GM21526 (cell line): ENCODE data around the gene PCOLCE2.

Source experiments
- ATAC-seq: cut with Tn5 transposase; IDR thresholded peaks from one replicate; pipeline ENCODE4 v1.9.1; 2021; ENCODE audit warnings: moderate library complexity; ENCODE audit not compliant: unreplicated experiment, low FRiP score

Gene PCOLCE2

DNA sequence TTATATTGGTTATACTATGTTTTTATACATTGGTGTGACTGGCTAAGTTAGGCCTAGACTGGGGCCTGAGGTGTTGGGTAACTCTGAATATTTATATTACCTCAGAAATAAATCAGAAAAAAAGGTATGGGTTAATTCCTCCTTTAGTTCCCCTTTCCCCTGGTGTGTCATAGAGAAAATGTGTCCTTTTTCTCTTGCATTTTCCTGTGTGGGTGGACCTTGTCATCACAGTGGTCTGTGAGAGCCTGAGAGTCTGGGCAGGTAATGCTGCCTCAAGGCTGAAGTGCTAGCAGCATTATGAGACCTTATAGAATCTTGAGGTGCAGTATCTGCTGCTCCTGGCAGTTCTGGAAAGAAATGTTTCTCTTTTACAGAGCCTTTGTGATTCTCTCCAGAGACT lies 69.7 kb downstream of the PCOLCE2 start:
- no peak for ATAC-seq

DNA sequence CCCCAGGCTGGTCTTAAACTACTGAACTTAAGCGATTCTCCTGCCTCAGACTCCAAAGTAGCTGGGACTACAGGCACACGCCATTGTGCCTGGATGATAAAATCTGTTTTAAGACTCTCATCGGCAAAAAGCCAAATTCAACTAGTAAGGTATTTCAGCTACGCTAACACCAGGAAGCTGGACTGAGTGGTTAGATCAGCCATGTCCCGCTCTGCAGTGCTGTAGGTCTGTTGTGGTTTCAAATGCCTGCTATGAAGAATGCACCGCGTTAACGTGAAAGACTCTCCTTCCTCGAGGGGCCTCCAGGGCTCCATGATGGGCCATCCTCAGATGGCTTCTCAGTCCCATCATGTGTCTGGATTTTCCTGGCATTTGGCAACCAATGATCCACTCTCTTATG lies 70.2 kb downstream of the PCOLCE2 start:
- ATAC-seq: no peak

DNA sequence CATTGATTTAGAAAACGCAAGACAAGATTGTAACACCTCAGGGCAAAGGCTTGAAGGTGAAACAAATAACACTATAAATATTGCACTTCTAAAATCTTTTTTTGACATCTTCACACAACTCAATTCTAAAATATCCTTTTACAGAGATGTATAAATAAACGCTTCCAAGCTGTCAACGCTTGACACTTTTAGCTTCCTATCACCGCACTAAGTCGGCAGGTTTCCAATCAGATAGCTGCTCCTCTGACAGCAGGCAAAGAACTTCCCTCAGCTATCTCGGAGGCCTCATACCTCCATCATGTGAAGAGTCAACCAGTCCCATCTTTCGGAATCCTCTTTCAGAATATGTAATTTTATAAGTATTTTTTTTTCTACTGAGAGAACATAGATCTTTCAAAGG lies 71.0 kb downstream of the PCOLCE2 start:
- ATAC-seq: no peak

DNA sequence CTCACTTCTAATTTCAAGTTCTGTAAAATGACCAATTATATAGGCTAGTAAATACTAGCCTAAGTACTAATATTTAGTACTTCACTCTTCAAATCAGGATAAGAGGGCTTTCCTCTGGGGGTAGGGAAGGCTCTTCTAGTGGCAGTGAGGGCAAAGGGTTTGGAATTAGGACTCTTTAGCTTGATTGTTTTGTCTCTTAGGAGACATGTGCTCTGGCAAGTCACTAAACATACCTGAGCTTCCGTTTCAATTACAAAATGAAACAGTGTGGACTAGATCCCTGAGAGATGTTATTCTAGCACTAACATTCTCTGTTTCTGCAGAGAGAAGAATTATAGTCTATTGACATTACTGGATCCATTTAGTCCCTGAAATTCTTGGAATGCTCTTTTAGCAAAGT lies 71.5 kb downstream of the PCOLCE2 start:
- ATAC-seq: no peak

DNA sequence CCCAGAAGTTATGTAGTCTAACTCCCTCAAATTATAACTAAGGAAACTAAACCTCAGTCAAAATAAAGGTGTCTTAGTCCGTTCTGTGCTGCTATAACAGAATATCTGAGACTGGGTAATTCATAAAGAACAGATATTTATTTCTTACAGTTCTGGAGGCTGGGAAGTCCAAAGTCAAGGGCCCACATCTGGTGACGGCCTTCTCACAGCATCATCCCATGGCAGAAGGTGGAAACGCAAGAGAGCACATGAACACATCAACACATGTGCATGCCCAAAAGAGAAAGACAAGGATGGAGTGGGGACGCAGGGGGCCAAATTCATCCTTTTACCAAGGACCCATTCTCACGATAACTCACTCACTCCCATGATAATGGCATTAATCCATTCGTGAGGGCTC lies 73.1 kb downstream of the PCOLCE2 start:
- no peak for ATAC-seq

DNA sequence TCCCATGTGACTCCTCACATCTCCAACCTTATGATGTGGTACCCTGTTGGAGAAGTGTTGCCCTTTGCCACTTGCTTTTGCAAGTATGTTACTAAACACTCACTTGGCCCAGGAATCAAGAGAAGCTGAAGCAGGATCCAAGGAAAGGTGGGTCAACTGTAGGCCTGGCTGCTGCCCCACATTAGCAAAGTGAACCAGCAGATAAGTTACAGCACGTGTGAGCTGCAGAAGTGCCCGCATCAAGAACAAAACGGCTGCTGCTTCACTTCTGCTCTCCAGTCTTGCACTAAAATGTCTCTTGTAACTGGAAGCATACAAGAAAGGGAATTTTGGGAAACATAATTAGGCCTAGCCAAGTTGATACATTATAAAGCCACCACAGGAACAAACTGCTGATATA lies 79.6 kb downstream of the PCOLCE2 start:
- ATAC-seq: no peak

DNA sequence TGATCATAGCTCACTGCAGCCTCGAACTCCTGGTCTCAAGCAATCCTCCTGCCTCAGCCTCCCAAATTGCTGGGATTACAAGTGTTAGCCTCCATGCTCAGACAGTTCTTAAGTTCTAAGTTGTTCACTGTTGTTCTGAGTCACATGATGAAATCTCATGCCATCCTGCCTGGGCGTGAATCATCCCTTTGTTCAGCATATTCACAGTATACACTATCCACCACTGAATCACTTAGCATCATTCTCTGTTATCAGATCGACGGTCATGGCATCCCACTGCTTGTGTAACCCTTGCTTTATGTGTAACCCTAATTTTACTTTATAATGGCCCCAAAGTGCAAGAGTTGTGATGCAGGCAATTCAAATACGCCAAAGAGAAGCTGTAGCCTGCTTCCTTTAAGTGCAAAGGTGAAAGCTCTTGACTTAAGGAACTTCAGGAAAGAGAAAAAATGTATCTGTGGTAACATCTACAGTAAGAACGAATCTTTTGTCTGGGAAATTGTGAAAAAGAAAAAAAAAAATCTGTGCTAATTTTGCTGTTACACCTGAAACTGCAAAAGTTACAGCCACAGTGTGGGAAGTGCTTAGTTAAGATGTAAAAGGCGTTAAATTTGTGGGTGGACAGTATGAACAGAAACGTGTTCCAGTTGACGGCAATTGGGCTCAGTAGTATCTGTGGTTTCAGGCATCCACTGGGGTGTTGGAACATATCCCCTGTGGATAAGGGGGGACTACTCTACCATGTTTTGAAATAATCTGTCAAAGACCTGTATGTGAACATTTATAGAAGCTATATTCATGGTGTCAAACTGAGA lies 80.6 kb downstream of the PCOLCE2 start:
- no peak for ATAC-seq

DNA sequence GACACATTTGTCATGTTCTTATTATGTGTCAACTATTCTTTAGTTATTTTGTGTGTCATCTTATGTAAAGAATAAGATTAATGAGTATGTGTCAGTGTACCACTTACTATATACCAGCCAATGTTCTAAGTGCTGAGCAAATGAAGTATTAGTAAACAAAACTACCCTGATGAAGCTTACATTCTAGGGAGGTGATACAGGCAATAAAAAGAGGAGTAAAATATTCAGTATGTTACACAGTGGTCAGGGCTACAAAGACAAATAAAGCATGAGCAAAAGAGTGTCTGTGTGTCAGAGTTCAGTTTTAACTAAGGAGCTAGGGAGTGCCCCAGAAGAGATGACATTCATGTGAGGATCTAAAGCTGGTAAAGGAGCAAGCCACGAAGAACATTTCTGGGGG lies 86.0 kb downstream of the PCOLCE2 start:
- ATAC-seq: no peak

DNA sequence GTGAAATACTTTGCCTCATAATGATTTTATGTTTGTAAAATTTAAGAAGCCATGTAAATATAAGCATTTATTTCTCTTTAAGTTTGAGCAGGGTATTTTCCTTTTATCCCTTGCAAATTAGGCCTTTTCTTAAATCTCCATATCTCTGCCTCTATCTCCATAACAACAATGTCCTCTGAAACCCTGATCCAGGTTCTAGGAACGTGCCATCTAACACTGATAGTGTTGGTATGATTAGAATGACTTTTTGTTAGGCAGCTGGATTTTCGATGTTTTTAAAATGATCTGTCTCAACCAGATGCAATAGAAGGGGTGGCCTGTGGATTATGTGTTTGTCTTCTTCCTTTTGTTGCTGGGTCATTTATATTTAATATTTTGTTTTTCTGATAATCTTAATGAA lies 87.1 kb downstream of the PCOLCE2 start:
- ATAC-seq: no peak

DNA sequence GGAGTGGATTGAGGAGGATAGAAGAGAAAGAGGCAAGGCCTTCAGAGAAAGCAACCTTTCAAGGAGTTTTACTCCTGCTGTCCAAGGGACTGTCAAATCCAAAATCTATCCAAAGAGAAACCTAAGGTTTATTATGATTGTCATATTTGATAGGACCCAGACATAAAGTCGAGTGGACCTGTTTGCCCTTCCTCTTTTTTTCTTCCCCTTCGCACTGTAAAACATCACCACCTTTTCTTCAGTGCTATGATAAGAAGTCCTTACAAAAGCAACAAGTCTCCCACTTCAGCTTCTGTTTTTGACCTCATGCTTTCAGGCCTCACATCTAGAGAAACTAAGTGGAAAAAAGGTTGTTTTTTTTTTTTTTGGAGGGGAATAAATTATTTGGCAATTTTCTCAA lies 92.1 kb downstream of the PCOLCE2 start:
- ATAC-seq: no peak

DNA sequence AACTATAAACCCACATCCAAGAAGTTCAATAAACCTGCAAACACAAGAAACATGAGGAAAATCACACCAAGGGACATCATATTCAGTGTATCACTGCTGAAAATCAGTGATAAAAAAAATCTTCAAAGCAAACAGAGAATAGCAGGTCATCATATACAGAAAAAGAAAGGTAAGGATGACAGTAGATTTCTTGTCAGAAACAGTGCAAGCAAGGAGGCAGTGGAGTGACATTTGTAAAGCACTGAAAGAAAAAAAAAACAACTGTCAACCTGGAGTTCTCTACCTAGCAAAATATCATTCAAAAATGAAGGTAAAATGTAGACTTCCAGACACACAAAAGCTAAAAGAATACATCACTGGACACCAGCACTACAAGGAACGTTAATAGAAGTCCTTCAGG lies 93.6 kb downstream of the PCOLCE2 start:
- no peak for ATAC-seq

DNA sequence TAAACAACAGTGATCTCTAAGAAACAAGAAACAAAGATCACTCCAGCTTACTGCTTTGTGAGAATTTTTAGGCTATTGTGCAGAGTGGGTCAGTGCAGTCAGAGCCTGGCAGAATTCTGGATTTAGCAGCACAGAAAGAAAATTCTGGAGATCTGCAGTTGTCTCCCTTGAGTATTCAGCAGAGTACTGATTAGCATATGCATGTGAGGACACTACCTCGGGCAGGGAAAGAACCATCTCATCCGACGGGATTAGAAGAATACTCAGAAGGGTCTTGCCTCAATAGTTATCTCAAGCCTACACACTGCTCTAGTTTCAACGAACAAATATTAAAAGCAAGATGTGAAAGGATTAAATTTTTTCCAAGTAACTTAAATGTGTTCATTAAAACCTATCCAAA lies 94.4 kb downstream of the PCOLCE2 start:
- no peak for ATAC-seq

DNA sequence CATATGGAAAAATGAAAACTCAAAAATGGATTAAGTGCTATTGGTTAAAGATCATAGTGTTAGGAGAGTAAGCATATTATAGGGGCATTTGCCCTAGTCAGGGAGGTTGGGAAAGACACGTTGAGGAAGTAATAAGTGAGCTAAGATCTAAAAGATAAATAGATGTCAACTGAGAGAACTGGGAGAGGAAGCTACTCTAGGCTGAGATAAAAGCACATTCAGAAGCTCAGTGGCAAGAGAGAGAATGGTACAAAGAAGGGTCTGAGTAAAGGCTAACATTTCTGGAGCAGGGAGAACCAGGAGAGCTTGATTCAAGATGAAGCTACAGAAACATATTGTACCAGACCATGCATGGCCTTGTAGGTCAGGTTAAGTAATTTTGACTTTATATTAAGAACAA lies 101.2 kb downstream of the PCOLCE2 start:
- no peak for ATAC-seq

DNA sequence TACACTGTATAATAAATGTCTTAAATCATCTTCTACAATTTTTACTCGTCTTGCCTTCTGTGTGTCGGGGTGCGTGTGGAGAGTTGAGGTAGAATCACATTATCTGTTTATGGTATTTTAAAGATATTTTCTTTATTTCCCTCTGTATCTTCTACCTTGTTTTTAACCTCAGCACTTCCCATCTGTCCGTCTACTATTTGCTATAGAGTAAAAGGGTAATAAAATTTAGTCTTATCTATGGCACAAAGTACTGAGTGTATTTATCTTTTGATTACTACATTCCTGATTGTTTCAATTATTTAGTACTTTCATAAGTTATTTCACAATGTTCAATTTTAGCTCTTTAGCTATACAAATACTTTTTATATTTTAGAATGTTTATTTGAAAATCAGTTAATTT lies 102.9 kb downstream of the PCOLCE2 start:
- no peak for ATAC-seq

DNA sequence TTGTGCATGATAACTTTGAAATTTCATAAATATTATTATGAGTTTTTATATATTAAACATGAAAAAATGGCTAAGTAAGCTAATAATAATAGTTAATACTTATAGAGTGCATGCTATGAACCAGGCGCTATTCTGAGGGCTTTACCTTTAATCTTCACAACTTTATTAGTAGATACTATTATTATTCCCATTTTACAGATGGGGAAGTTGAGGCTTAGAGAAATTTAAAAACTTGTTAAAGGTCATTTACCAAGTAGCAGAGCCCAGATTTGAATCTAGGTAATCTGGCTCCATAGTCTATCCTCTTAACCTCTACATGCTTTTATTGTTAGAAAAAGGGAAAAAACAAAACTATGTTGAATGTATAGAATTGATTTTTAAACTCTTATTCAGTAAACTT lies 104.7 kb downstream of the PCOLCE2 start:
- ATAC-seq: no peak

DNA sequence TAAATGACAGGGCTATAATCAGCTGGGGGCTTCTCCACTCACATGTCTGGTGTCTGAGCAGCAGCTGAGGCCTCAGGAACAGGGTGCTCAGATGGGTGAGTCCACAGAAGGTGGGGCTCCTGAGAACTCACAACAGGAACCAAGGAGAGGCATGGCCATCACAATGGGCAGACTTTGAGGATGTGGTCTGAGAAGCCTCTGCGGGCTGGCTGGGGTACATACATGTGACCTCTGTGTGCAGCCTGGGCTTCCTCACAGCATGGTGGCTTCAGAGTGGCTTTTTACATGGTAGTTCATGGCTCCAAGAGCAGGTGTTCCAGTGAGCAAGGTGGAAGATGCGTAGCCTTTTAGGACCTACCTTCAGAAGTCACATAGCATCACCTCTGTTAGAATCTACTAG lies 106.3 kb downstream of the PCOLCE2 start:
- ATAC-seq: no peak

DNA sequence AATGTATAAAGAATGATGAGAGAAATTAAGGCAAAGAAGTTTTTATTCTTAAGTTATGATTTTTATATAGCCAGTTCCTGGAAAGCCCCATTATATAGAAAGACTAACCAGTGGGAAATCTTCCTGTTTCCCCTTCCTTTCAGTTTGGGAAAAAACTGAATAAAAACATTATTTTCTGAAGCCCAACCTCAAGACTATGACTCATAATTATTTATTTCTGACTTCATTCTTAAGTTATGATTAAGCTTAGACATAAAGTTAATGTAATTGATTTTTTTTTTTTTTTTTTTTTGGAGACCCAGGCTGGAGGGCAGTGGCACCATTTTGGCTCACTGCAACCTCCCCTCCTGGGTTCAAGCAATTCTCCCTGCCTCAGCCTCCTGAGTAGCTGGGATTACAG lies 109.3 kb downstream of the PCOLCE2 start:
- ATAC-seq: no peak

DNA sequence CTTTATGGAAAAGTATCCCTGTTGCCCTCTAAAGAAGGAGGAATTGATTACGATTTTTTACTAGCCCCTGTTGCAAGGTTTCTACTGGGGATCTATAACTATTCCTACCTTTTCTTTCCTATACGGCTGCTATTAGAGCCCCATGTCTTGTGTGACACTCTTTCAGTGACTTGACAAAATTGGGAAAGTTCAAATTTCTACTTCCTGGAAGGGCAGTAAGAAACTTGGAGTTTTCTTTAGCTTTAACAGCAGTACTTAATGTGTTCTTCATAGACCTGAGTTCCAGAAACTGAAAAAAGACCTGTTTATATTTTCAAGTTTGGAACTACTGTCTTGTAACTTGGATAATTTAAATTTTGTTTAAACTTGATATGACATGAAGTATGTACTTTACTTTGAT lies 110.3 kb downstream of the PCOLCE2 start:
- no peak for ATAC-seq

DNA sequence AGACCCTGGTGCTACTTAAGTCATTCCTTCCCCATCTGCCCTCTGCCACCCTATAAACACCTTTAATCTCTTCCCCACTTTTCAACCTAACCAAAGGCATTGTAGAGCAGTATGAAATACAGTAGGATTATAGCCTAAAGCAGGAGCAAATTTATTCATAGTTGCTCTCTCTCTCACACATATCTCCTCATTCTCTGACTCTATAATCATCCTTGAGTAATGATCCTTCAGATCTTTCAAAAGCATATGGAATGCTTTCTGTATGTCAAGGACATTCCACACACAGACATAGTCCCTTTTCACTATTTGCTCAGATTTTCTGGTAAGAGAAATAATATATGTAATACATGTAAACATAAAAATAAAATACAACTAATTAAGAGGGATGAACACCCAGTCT lies 111.0 kb downstream of the PCOLCE2 start:
- ATAC-seq: no peak

DNA sequence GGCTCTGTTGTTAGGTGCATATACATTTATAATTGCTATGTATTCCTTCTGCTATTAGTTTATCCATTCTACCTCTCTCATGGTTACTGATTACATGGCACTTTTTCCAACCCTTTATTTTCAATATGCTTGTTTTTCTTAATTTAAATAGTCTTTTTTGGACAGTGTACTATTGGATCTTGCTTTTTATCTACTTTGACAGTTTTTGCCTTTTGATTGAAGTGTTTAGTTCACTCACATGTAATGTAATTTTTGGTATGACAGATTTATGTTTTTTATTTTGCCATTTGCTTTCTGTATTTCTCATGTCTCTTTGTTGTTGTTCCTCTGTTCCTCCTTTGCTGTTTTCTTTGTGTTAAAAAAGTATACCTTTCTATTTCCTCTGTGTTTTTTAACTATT lies 120.5 kb downstream of the PCOLCE2 start:
- no peak for ATAC-seq
